ENCODE results near the gene DSTN.

The DSTN gene

DNA sequence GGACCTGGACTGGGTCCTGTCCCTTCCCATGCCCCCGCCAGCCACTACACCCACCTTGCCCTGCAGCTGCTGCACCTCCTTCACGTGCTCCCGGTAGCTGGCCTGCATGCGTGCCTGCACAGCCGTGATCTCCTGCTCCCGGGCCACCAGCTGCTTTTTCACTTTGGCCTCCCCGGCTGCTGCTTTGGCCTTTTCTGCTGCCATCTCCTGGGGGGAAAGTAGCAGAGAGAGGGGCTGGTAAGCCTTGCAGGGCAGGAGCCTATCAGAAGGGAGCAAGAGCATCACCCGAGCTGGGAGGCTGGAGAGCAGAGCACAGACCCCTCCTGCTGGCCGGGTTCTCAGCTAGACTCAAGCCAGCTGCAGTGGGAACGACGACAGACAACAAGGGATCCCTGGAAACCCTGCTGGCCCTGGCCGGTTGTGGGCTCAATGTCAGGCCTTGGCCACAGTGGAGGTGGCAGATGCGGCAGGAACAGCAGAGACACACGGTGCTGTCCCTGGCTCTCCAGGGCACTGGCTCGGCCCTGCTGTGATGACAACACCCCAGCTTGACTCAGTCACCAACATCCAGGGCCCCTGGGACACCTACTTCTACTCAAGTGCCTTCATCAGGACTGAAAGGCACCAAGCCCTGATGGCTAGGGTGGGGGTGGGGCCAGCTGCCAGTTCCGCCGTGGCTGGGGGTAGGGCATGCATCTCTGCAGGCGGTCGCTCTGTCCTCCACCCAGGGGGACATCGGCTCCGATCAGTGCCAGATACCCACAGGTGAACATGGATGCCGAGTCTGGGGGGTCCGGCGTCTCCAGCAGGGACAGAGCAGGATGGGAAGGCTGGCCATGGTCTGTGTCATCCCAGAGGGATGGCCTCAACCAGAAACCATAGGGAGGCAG is 66.9 kb downstream of the DSTN start:
- no peak for DNase-seq (ENCODE audit: low read depth in 3 of 3, low spot score in 1 of 3)

DNA sequence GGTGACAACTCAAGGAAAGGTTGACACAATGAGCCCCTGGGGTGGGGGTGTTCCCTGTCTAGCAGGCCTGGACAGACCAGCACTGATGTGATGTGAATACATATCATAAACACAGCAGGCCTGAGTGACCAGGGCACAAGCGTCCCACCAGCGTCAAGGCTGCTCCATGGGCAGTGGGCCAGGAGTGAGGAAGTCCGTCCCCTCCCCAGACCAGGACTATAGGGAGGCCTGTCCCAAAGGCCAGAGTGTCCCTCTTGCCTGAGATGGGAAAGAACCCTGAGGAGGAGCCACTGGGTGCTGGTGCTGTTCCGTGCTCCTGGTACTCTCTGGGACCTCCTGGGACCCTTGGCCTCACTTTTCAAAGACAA is 67.5 kb downstream of the DSTN start:
- DNase-seq (ENCODE audit: low read depth in 3 of 3, low spot score in 1 of 3): no peak

DNA sequence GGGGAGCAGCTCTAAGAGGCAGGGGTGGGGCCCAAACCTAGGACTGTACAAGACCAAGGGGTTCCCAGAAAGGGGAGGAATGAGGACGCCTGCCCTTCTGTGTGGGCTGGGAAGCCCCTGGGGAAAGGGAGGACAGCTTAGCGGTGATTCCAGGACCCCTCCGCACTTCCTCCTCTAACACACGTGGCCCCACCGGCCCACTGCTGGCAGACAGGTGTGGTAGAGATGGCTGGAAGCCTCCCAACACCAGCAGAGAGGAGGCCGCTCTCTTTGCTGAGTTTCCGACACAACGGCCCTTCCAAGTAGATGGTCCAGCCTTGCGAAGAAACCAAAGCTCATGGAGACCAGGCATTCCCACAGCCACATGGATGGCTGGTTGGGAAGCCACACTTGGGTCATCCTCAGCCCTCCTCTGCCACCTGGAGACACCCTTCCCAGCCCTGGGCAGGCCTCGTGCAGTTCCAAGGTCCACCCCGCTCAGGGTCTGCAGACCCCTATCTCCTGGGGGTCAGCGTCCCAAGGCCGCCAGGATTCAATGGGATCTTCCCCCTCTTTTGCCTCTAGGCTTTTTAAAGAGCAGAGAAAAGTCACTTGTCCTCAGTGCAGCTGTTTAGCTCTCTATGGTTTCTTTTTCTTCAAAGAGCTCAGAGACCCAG is 68.2 kb downstream of the DSTN start:
- no peak for DNase-seq (ENCODE audit: low read depth in 3 of 3, low spot score in 1 of 3)

DNA sequence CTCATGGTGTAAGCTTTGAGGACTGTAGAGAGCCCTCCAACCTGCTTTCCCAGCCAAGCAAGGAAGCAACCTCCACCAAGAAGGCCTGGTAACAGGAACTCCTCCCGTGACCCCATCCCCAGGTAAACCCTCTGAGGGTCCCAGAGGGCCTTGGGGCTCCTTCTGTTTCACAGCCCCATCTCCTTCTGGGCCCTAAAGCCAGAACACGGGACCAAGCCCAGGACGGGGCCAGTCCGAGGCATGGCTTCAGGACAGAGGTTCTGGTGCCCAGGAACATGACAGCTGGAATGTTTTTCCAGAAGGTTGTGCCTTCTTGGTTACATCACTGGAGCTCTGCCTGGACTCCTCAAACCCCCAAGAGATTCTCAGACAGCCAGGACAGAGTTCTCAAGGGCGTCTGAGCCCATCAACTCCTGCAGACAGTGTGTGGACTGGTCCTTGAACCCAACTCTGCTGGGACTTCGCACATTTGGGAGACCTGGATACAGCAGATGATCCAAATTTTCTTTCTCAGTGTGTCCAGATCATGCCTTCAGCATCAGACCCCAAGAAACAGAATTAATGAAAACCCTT is 69.0 kb downstream of the DSTN start:
- DNase-seq (ENCODE audit: low read depth in 3 of 3, low spot score in 1 of 3): no peak

DNA sequence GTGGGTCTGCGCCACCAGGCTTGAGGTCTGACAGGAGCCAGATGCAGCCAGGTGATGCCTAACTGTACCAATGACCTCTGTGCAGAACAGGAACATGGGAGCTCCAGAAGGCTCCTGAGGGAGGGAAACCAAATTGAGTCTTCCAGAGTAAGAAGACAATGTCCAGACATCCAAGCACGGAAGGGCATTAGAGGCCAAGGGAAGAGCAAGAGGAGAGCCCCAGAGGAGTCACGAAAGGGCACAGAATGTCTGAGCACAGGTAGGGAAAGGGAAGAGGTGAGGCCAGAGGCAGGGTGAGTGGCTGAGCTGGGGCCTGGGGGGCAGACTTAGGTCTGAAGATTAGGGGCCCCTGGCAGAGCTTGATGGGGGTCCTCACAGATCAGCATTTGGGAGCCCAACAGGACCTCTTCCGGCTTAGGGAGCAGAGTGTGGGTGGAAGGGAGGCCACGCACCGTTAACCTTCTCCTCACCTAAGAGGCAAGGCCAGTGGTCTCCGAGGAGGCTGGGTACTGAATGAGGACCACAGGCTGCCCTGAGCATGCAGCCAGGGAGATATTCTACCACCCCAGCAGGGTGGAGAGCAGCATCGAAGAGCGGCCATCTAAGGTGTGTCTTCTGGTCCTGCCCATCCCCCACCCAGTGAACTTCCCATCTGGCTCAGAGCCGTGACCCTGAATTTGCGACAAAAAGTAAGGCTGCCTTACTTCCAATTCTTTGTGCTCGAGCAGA is 70.4 kb downstream of the DSTN start:
- DNase-seq (ENCODE audit: low read depth in 3 of 3, low spot score in 1 of 3): no peak

DNA sequence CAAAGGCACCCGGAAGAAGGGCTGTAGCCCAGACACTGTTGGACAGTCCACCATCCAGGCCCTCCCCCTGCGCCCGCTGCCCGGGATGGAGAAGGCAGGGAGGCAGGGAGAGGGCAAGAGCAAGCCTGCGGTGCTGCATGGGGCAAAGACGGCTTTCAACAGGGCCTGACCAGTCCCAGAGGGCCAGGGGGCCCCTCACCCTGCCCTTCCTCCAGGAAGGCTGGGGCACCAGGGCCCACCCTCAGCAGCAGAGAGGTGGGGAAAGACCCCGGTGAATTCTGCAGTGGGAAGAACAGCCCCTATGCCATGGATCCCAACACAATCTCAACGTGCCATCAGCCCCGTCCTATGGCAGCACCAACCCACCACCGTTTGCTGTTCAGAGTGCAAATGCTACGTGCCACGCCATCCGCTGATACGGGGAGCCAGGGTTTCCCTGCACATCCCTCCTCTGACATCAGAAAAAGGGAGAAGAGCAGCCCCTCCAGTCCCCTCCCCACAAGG is 71.1 kb downstream of the DSTN start:
- no peak for DNase-seq (ENCODE audit: low read depth in 3 of 3, low spot score in 1 of 3)

DNA sequence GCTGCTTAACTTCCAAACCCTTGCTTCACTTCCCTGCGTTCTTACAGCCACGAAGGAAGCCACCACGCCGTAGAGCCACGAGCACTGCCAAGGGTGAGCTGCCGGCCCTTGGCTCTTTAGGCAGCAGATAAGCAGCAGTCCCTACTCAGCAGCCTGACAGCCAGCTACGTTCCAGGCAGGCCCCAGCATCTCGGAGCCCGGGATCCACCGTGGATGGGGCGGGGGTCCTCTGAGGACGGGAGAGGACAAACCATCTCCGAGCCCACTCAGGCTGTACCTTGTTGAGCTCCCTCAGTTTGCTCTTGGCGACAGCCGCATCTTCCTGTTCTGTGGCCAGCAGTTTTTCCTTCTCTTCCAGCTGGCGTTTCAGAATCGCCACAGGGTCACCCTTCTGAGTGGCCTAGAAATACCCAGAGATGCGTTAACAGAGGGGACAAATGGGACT is 71.7 kb downstream of the DSTN start:
- no peak for DNase-seq (ENCODE audit: low read depth in 3 of 3, low spot score in 1 of 3)

DNA sequence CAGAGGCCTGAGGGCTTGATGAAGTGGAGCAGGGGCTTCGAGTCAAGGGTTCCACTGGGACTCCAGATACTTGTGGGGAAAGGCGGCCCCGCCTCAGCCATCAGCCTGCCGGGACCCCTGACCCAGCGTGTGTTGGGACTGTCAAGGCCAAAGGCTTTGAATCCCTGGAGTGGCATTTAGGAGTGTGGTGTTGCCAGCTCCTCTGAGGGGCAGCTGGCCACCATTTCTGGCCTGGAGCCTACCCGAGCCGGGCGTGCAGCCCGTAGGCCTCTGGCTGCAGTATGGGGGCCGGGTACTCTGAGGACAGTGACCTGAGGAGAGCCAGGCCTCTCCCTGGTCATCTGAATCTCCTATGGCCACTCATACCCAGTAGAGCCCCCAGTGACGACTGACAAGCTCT is 72.1 kb downstream of the DSTN start:
- DNase-seq (ENCODE audit: low read depth in 3 of 3, low spot score in 1 of 3): no peak

DNA sequence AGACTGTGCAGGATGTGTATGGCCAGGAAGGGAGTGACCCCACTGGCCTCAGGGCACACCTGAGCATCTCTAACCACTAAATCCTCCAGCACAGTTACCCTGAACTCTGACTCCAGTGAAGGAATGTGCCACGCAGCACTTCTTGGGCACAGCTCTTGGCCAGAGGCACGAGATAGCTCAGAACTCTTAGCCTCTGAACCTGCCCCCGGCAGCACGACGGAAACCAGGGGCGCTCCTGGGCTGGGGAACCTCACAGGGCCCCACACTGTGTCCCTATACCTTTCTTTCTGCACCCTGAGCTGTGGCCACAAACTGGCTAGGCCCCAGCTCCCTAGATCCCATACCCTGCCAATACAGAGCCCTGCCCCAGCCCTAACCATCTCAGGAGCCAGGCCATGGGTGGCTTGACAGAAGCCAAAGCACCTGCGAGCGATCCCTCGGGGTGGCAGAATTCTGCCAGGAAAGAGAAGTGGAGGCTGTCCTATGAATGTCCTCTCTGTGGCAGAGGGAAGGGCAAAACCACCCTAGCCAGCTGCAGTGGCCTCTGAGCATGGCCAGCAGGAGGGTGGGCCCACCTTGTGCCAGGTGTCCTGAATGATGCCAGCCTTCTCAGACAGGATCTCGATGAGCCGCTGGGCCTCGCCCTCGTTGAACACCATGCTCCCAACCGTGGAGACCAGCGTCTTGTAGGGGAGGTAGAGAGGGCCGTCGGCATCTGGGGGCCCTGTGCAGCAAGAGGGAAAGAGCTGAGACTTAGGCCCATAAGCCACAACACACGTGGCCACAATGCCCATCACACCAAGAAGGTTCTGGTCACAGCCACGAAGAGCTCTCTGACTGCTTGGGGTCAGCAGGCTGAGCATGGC is 72.8 kb downstream of the DSTN start:
- DNase-seq (ENCODE audit: low read depth in 3 of 3, low spot score in 1 of 3): no peak

DNA sequence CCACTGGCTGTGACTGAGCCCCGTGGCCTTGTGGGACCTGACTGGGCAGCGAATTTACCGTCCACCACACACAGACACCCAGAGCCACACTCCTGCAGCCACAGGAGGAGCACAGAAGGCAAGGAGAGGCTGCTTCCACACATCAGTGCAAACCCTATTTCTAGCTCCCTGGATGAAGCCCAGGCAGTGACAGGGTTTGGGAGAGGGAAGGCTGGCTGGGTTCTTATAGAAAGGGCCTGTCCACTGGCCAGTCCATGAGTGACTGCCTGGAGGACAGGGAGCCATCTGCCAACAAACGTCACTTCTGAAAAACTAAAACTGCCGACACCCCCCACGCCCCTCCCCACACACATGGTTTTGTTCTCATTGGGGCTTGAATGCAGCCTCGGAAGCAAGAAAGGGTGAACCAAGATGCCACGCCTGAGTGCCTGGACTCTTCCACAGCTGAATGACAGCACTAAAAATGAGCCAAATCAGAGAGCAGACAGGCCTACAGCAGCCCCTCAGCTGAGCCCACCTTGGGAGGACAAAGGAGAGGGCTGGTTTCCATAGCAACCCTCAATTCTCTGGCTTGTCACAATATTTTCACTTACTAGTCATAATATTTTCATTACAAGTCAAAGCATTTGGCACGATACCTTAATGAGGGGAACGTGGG is 73.8 kb downstream of the DSTN start:
- DNase-seq (ENCODE audit: low read depth in 3 of 3, low spot score in 1 of 3): no peak

DNA sequence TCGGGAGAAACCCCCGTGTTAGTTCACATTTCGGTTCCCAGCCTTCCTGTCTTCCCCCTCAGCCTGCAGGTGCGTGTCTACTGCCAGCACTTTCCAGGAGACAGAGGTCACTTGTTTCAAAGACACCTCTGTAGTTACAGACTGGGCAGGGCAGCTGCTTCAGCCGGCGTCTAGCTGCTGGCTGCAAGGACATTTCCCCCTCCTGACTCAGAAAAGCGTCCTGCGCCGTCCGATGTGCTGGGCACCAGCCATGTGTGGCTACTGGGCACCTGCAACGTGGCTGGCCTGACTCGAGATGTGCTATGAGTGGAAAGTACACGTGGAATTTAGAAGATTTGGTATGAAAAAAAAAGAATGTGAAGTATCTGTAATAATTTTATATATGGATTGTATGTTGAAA is 74.6 kb downstream of the DSTN start:
- no peak for DNase-seq (ENCODE audit: low read depth in 3 of 3, low spot score in 1 of 3)

DNA sequence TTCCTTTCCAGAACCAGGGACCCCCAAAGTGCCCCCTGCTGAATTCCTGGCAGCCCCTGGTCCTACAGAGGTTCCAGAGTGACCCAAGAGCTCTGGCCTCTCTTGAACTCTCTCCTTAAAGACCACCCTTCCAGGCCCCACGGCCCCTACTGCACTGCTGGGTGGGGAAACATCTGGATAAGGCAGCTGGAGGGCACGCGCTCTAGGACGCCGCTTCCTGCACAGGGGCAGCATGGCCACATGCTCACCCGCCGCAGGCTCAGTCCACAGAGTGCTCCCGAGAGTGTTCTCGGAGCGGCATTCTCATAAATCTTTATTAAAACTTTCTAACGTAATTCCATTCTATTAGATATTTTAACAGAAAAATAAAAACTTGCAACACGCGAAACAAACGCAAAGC is 75.1 kb downstream of the DSTN start:
- no peak for DNase-seq (ENCODE audit: low read depth in 3 of 3, low spot score in 1 of 3)

DNA sequence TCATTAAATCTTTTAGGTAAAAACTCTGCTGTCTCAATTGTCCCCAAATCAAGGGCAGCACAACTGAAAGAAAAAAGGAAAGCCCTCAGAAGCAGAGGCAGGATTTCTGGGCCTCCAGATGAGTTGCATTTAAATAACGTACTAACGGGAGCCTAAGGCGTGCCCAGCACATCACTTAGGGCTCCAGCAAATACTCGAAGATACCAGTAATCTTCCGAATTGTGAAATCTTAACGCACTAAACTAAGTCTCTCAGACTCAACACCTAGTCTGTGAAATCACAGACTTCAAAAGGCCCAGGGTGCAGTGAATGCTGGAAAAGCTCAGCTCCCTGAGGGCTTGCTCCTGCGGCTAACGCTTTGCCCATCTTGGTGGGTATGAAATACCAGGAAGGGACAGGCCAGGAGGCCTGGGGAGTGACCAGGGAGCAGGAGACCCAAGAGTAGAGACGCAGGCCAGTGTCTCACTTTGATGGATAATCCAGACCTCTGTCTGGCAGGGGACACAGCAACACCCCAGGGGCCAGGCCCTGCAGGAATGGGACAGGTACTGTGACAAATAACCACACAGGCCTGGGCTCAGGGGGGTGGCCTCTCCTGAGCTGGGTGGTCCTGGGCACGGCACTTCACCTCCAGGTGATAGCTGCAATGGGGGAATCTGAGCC is 75.8 kb downstream of the DSTN start:
- no peak for DNase-seq (ENCODE audit: low read depth in 3 of 3, low spot score in 1 of 3)

DNA sequence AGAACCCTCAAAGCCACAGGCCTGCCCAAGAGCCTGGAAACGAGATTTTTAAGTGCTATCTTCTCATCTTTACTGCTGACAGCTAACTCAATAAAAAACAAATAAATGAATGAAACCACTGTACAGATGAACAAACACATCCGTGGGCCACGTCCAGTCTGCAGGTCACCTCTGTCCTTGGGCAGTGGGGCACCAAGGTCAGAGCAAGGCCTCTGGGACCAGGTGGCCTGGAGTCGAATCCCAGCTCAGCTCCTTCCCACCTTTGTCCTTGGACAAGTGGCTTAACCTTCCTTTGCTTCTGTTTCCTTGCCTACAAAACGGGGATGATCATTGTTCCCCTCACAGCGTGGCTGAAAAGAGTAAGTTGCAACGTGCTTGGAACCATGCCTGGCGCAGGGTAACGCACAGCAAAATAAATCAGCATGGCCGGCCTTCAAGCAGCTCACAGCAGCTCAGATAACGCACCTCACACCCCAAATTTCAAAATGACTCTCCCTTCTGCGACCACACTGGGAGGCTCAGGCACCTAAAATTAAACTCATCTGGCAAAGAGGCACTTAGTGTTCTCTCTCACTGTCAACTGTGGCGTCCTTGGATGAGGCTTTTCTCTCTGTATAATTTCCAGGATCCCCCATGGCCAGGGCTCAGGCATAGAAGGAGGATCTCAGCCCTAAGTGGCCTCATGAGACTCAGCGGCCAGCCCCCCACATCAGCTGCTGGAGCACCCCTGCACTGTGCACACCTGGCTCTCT is 76.5 kb downstream of the DSTN start:
- DNase-seq (ENCODE audit: low read depth in 3 of 3, low spot score in 1 of 3): no peak

DNA sequence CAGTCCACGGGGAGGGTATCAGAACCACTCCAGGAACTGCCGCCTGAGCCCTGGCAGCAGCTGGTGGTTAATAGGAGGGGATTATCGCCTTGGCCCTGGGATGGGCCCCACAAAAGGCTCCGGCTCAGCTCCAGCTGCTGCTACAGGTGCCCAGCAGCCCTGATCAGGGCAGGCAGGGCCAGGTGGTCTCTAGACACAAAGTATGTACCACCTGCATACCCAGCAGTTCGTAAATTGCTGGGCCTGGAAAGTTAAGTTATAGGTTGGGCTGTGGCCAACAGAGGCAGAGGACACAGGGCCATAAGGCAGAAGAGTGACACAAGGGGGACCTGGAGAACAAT is 77.1 kb downstream of the DSTN start:
- no peak for DNase-seq (ENCODE audit: low read depth in 3 of 3, low spot score in 1 of 3)

DNA sequence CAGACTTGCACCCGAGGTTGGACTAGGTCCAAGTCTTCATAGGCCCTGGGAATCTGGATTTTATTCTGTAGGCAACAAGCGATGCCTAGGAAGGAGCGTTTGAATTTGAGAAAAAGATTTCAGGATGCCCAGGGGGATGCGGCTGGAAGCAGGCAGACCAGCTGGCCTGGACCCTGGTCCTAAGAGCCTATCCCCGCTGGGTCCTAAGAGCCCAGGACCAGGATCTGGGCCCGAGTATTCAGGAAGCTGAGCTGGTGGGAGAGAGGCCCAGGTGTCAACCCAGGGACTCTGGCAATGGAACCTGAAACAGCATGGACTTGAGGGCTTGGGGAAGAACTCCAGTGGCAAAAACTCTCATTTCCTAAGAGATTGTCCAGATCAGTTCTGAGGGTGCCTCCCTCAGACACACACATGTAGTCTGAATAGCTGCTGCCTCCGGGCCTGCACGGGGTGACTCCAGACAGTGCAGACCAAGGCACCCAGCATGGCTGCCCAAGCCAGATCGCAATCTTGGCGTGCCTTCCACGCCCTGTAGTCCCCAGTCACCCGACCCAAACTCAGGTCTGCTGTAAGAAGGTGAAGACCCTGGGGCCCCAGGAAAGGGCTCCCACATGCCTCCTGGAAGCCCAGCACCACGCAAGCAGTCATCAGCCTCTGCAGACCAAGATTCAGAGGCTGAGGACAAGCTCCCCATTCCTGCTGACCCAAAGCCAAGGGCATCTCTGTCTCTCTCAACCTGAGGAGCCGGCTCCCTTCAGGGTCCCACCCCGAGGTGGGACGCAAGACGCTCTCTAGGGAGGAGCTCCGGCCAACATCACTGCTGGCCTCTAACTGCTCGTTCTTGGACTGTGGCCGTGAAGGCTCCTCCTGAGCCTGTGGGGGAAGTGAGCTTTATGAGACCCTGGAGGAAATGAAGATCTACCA is 77.8 kb downstream of the DSTN start:
- no peak for DNase-seq (ENCODE audit: low read depth in 3 of 3, low spot score in 1 of 3)

DNA sequence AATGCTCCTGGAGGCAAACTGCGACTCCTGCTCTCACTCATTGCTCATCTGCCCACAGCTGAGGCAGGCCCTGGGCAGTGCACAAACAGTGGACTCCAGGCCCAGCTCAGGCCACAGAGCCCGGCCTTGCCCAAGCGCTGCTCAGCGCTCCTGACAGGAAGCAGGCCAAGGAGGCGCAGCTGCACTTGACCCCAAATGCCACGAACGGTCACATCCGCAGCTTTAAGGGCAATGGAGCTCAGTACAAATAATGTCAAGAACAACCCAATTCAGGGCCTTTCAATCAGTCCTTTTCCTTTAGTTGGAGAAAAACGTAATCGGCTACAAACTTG is 78.4 kb downstream of the DSTN start:
- no peak for DNase-seq (ENCODE audit: low read depth in 3 of 3, low spot score in 1 of 3)
